HL-60 (cell line): ENCODE measurements around the gene LMBR1.

Source experiments
- DNase-seq, 2 experiments: peaks; one replicate each; pipeline ENCODE4 v3.0.0-alpha.2; 2010 to 2020; ENCODE audit warnings: low read depth in 1 of 2, low spot score in 1 of 2
- H3K27ac ChIP-seq: fragments of 250-450 bp; sonication (Bioruptor Pico); replicated peaks from 2 replicates; pipeline ENCODE4 v1.5.1; 2020; ENCODE audit warnings: mild to moderate bottlenecking, moderate library complexity
- H3K27me3 ChIP-seq: fragments of 250-450 bp; sonication (Bioruptor Pico); 2 replicates; pipeline ENCODE4 v1.5.1; 2021; ENCODE audit warnings: mild to moderate bottlenecking, moderate library complexity; ENCODE audit not compliant: insufficient read depth, poor library complexity, severe bottlenecking
- H3K4me3 ChIP-seq: replicated peaks from 2 replicates; pipeline ENCODE4 v1.5.1; 2011; ENCODE audit warnings: mild to moderate bottlenecking, control low read depth, low read length; ENCODE audit not compliant: insufficient read depth
- CTCF ChIP-seq: IDR thresholded peaks from one replicate; pipeline ENCODE4 v1.5.1; 2011; ENCODE audit warnings: low read length, control low read depth, inconsistent platforms; ENCODE audit not compliant: insufficient read depth
- GABPA ChIP-seq: IDR thresholded peaks from 2 replicates; pipeline ENCODE4 v1.6.1; 2012; ENCODE audit warnings: low read depth
- POLR2AphosphoS5 ChIP-seq: IDR thresholded peaks from 2 replicates; pipeline ENCODE4 v1.6.1; 2012; ENCODE audit warnings: low read depth
- REST ChIP-seq: IDR thresholded peaks from 2 replicates; pipeline ENCODE4 v1.6.1; 2012; ENCODE audit warnings: low read depth; ENCODE audit not compliant: insufficient replicate concordance
- SPI1 ChIP-seq: IDR thresholded peaks from 2 replicates; pipeline ENCODE4 v1.6.1; 2012; ENCODE audit warnings: low read depth, mild to moderate bottlenecking, borderline replicate concordance

LMBR1 gene

GRCh38 chr7:156656598-156656997 is 236.4 kb downstream of the LMBR1 start:
- Histone ChIP-seq H3K4me3 (no peak overlapping the region), H3K27me3 (no peaks in the 10 kb centered on the region), H3K27ac (no peak overlapping the region)
- no peak for TF ChIP-seq SPI1
- no peak for TF ChIP-seq POLR2AphosphoS5
- no peak for TF ChIP-seq REST
- TF ChIP-seq CTCF: no peak
- TF ChIP-seq GABPA: no peak
- no peak for DNase-seq

- H3K27me3 ChIP-seq: no peaks in the 10 kb centered on the region
- no peak for TF ChIP-seq GABPA
- TF ChIP-seq POLR2AphosphoS5: no peak
- TF ChIP-seq REST: no peak
- TF ChIP-seq SPI1: no peak
- TF ChIP-seq CTCF: no peak
- no peak for DNase-seq
Observed at GRCh38 chr7:156655983-156656382, 237.0 kb downstream of the LMBR1 start.

GRCh38 chr7:156655251-156655650 is 237.7 kb downstream of the LMBR1 start:
- DNase-seq: no peak
- H3K27ac ChIP-seq: no peak overlapping the region
- TF ChIP-seq REST: no peak
- H3K4me3 ChIP-seq: no peak overlapping the region
- H3K27me3 ChIP-seq: no peaks in the 10 kb centered on the region

More at GRCh38 chr7:156655983-156656382, 237.0 kb downstream of the LMBR1 start:
- Histone ChIP-seq H3K4me3 (no peak overlapping the region), H3K27ac (no peak overlapping the region)
